CD1c-positive myeloid dendritic cell (primary cell): Measurements from ENCODE around the gene IL21R.

Experiments
- DNase-seq: peaks from one replicate; pipeline ENCODE4 v3.0.0-alpha.2; 2016; ENCODE audit errors: extremely low spot score

IL21R gene

GRCh38 chr16:27462846-27463682, 61.1 kb downstream of the IL21R start:
- no peak for DNase-seq

GRCh38 chr16:27463741-27464591, 62.0 kb downstream of the IL21R start:
- DNase-seq = no peak

GRCh38 chr16:27464626-27465482, 62.9 kb downstream of the IL21R start:
- no peak for DNase-seq

- no peak for DNase-seq
Observed at GRCh38 chr16:27465483-27465879, 63.5 kb downstream of the IL21R start.

GRCh38 chr16:27468941-27469531, 67.1 kb downstream of the IL21R start:
- no peak for DNase-seq

GRCh38 chr16:27470567-27471431, 68.8 kb downstream of the IL21R start:
- peak; percentile 35 for DNase-seq

GRCh38 chr16:27471661-27472060, 69.7 kb downstream of the IL21R start:
- no peak for DNase-seq

GRCh38 chr16:27472091-27473020, 70.4 kb downstream of the IL21R start:
- no peak for DNase-seq

- DNase-seq = no peak
Observed at GRCh38 chr16:27473101-27473900, 71.3 kb downstream of the IL21R start.

GRCh38 chr16:27474041-27474440, 72.1 kb downstream of the IL21R start:
- DNase-seq = no peak

- DNase-seq = no peak
Observed at GRCh38 chr16:27474921-27475320, 72.9 kb downstream of the IL21R start.

GRCh38 chr16:27475561-27475960, 73.6 kb downstream of the IL21R start:
- DNase-seq = no peak

- no peak for DNase-seq
Observed at GRCh38 chr16:27476240-27476639, 74.3 kb downstream of the IL21R start.

- no peak for DNase-seq
Observed at GRCh38 chr16:27480761-27481160, 78.8 kb downstream of the IL21R start.

- DNase-seq = no peak
Observed at GRCh38 chr16:27481282-27481934, 79.4 kb downstream of the IL21R start.

GRCh38 chr16:27482397-27483087, 80.6 kb downstream of the IL21R start:
- no peak for DNase-seq

- no peak for DNase-seq
Observed at GRCh38 chr16:27483088-27483437, 81.1 kb downstream of the IL21R start.

GRCh38 chr16:27483624-27484023, 81.7 kb downstream of the IL21R start:
- DNase-seq = no peak
